HL-60 (cell line): Measurements from ENCODE around the gene SLC12A8.

Experiments used
- GABPA ChIP-seq: IDR thresholded peaks from 2 replicates; pipeline ENCODE4 v1.6.1; 2012; ENCODE audit warnings: low read depth
- POLR2AphosphoS5 ChIP-seq: IDR thresholded peaks from 2 replicates; pipeline ENCODE4 v1.6.1; 2012; ENCODE audit warnings: low read depth
- TF ChIP-seq, protein P1 (sequence below): IDR thresholded peaks from one replicate; pipeline ENCODE4 v1.5.1; 2011; ENCODE audit warnings: low read length, control low read depth, inconsistent platforms; ENCODE audit not compliant: insufficient read depth
- TF ChIP-seq, protein P2 (sequence below): IDR thresholded peaks from 2 replicates; pipeline ENCODE4 v1.6.1; 2012; ENCODE audit warnings: low read depth; ENCODE audit not compliant: insufficient replicate concordance

DNA sequence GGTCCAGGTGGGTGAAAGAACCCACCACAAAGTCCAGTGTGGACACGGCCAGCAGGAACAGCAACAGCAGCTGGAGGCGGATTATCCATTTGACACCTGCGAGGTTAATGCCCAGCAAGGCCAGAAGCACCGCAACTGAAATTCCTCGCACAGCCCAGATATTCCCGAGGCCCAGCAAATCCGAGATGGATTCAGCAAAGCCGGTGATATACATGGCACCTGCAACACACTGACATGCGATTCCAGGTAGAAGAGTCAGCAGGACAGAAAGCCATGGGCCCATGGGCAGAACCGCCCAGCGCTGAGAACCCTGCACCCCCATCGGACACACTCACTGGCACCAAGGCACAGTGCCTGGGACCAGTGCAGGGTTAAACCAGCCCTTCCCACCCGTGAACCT, 34.8 kb downstream of the SLC12A8 start:
- TF ChIP-seq, protein P1, sequence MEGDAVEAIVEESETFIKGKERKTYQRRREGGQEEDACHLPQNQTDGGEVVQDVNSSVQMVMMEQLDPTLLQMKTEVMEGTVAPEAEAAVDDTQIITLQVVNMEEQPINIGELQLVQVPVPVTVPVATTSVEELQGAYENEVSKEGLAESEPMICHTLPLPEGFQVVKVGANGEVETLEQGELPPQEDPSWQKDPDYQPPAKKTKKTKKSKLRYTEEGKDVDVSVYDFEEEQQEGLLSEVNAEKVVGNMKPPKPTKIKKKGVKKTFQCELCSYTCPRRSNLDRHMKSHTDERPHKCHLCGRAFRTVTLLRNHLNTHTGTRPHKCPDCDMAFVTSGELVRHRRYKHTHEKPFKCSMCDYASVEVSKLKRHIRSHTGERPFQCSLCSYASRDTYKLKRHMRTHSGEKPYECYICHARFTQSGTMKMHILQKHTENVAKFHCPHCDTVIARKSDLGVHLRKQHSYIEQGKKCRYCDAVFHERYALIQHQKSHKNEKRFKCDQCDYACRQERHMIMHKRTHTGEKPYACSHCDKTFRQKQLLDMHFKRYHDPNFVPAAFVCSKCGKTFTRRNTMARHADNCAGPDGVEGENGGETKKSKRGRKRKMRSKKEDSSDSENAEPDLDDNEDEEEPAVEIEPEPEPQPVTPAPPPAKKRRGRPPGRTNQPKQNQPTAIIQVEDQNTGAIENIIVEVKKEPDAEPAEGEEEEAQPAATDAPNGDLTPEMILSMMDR: no peak
- TF ChIP-seq, protein P2, sequence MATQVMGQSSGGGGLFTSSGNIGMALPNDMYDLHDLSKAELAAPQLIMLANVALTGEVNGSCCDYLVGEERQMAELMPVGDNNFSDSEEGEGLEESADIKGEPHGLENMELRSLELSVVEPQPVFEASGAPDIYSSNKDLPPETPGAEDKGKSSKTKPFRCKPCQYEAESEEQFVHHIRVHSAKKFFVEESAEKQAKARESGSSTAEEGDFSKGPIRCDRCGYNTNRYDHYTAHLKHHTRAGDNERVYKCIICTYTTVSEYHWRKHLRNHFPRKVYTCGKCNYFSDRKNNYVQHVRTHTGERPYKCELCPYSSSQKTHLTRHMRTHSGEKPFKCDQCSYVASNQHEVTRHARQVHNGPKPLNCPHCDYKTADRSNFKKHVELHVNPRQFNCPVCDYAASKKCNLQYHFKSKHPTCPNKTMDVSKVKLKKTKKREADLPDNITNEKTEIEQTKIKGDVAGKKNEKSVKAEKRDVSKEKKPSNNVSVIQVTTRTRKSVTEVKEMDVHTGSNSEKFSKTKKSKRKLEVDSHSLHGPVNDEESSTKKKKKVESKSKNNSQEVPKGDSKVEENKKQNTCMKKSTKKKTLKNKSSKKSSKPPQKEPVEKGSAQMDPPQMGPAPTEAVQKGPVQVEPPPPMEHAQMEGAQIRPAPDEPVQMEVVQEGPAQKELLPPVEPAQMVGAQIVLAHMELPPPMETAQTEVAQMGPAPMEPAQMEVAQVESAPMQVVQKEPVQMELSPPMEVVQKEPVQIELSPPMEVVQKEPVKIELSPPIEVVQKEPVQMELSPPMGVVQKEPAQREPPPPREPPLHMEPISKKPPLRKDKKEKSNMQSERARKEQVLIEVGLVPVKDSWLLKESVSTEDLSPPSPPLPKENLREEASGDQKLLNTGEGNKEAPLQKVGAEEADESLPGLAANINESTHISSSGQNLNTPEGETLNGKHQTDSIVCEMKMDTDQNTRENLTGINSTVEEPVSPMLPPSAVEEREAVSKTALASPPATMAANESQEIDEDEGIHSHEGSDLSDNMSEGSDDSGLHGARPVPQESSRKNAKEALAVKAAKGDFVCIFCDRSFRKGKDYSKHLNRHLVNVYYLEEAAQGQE: no peak
- TF ChIP-seq POLR2AphosphoS5: no peak
- no peak for TF ChIP-seq GABPA
